ENCODE data around the gene MFF.
A peak's percentile ranks its signal among the peaks of the same experiment; 100 is the strongest.

GRCh38 chr2:227406177-227407031, 81.4 kb downstream of the MFF start:
- TF ChIP-seq RFX5 (IDR thresholded peaks at IDR 0.05; ENCODE audit: borderline replicate concordance, low read depth, low read length) (no peak), CREB1 (IDR thresholded peaks at IDR 0.05) (peak; percentile 72), TAF1 (IDR thresholded peaks at IDR 0.05; ENCODE audit: low read depth, low read length) (no peak), EZH2 (IDR thresholded peaks at IDR 0.05; ENCODE audit: low read depth, low read length, severe bottlenecking) (no peak), MAFK (IDR thresholded peaks at IDR 0.05; ENCODE audit: low read depth, low read length) (no peak), CBX5 (IDR thresholded peaks at IDR 0.05; ENCODE audit: low read depth, low read length) (no peak), POU5F1 (IDR thresholded peaks at IDR 0.05; ENCODE audit: low read depth, low read length) (no peak), POLR2A (IDR thresholded peaks at IDR 0.05; ENCODE audit: control extremely low read depth in 1 of 2, low read depth in 2 of 2, low read length in 2 of 2) (no peak; a peak in 1 of 3 replicates)

Data from H1 (cell line).